Neuronal stem cell (in vitro differentiated cells): ENCODE results near the gene HYLS1.

Experiments
- DNase-seq: peaks from one replicate; pipeline ENCODE4 v3.0.0-alpha.2; 2013; ENCODE audit warnings: low spot score
- H2AFZ ChIP-seq: one replicate; pipeline ENCODE4 v1.6.1; 2013; ENCODE audit warnings: mild to moderate bottlenecking, low read length, inconsistent platforms
- H2AK5ac ChIP-seq: 2 replicates; pipeline ENCODE4 v1.6.1; 2013; ENCODE audit warnings: low read depth, mild to moderate bottlenecking, inconsistent platforms, low read length, moderate library complexity, mixed read lengths
- H2BK120ac ChIP-seq: 2 replicates; pipeline ENCODE4 v1.6.1; 2013; ENCODE audit warnings: low read depth, mild to moderate bottlenecking, inconsistent platforms, low read length, moderate library complexity, mixed read lengths
- H2BK12ac ChIP-seq: one replicate; pipeline ENCODE4 v1.6.1; 2013; ENCODE audit warnings: low read length, inconsistent platforms
- H2BK15ac ChIP-seq: 2 replicates; pipeline ENCODE4 v1.6.1; 2013; ENCODE audit warnings: mild to moderate bottlenecking, low read length, inconsistent platforms, mixed read lengths
- H2BK5ac ChIP-seq: one replicate; pipeline ENCODE4 v1.6.1; 2013; ENCODE audit warnings: inconsistent platforms, mild to moderate bottlenecking, low read length, moderate library complexity
- H3K14ac ChIP-seq: one replicate; pipeline ENCODE4 v1.6.1; 2013; ENCODE audit warnings: low read length, inconsistent platforms
- H3K18ac ChIP-seq: 2 replicates; pipeline ENCODE4 v1.6.1; 2013; ENCODE audit warnings: low read length, inconsistent platforms
- H3K23ac ChIP-seq: 2 replicates; pipeline ENCODE4 v1.6.1; 2013; ENCODE audit warnings: low read depth, mild to moderate bottlenecking, mixed read lengths, low read length, inconsistent platforms; ENCODE audit not compliant: poor library complexity
- H3K27ac ChIP-seq: replicated peaks from 3 replicates; pipeline ENCODE4 v1.5.1; 2013; ENCODE audit warnings: low read length, inconsistent platforms
- H3K27me3 ChIP-seq, 3 experiments: 2 replicates each; pipeline ENCODE4 v1.6.1; 2013; ENCODE audit warnings: low read length in 3 of 3, mild to moderate bottlenecking in 2 of 3, inconsistent platforms in 1 of 3, low read depth in 1 of 3, mixed read lengths in 1 of 3, moderate library complexity in 1 of 3; ENCODE audit not compliant: control insufficient read depth in 3 of 3, insufficient read depth in 3 of 3
- H3K36me3 ChIP-seq, 2 donors: replicated peaks in 1 of 2; 2 replicates each; pipeline ENCODE4 v1.6.1; 2013; ENCODE audit warnings: low read length in 2 of 2; ENCODE audit not compliant: control insufficient read depth in 2 of 2, insufficient read depth in 2 of 2
- H3K4ac ChIP-seq: 2 replicates; pipeline ENCODE4 v1.6.1; 2013; ENCODE audit warnings: inconsistent platforms, mild to moderate bottlenecking, low read length, moderate library complexity
- H3K4me1 ChIP-seq, 2 donors: 1 replicate in 1 of 2; 2 replicates in 1 of 2; pipeline ENCODE4 v1.6.1; 2013; ENCODE audit warnings: low read length in 2 of 2, low read depth in 1 of 2; ENCODE audit not compliant: control insufficient read depth in 2 of 2, insufficient read depth in 1 of 2
- H3K4me2 ChIP-seq: one replicate; pipeline ENCODE4 v1.6.1; 2013; ENCODE audit warnings: mild to moderate bottlenecking, low read length, inconsistent platforms; ENCODE audit not compliant: insufficient read depth, poor library complexity, severe bottlenecking
- H3K4me3 ChIP-seq, 2 donors: 2 replicates each; pipeline ENCODE4 v1.5.1; 2013; ENCODE audit warnings: low read length in 2 of 2, mild to moderate bottlenecking in 2 of 2, inconsistent platforms in 1 of 2, moderate library complexity in 1 of 2
- H3K79me1 ChIP-seq: one replicate; pipeline ENCODE4 v1.6.1; 2013; ENCODE audit warnings: low read depth, mild to moderate bottlenecking, inconsistent platforms, low read length, moderate library complexity
- H3K9ac ChIP-seq: one replicate; pipeline ENCODE4 v1.6.1; 2013; ENCODE audit warnings: mild to moderate bottlenecking, low read depth, low read length, inconsistent platforms; ENCODE audit not compliant: poor library complexity
- H3K9me3 ChIP-seq, 2 donors: replicated peaks in 1 of 2; 2 replicates each; pipeline versions ENCODE3 to v1.6.1; 2013; ENCODE audit warnings: low read length in 2 of 2, mild to moderate bottlenecking in 2 of 2, inconsistent platforms in 1 of 2, low read depth in 1 of 2, mixed read lengths in 1 of 2, moderate library complexity in 1 of 2; ENCODE audit not compliant: control insufficient read depth in 2 of 2, insufficient read depth in 1 of 2
- H4K8ac ChIP-seq: one replicate; pipeline ENCODE4 v1.6.1; 2013; ENCODE audit warnings: low read depth, mild to moderate bottlenecking, inconsistent platforms, low read length, moderate library complexity
- H4K91ac ChIP-seq: one replicate; pipeline ENCODE4 v1.6.1; 2013; ENCODE audit warnings: low read length, low read depth, mild to moderate bottlenecking, inconsistent platforms; ENCODE audit not compliant: poor library complexity
- WGBS, 2 donors: extraction: QIAGEN DNeasy Blood & Tissue Kit; methylation state at CpG; one replicate each; pipeline ENCODE4 v1.1.7; 2013; ENCODE audit warnings: missing lambda C conversion rate in 2 of 2, mixed read lengths in 1 of 2; ENCODE audit not compliant: insufficient read length in 2 of 2, insufficient replicate concordance in 1 of 2; ENCODE audit errors: extremely low coverage in 2 of 2; 5-methylcytosine and 5-hydroxymethylcytosine counted together

HYLS1 gene

GRCh38 chr11:125943661-125944349 is 56.3 kb downstream of the HYLS1 start:
- Histone ChIP-seq H3K14ac (no peak overlapping the region), H2BK12ac (no peak overlapping the region), H2BK120ac (no peak overlapping the region), H3K4me1 (peaks cover 3 to 7% of the 10 kb centered on the region in 2 donors), H3K27me3 (peaks cover 0 to 4% (median 0%) of the 10 kb centered on the region in 3 experiments), H3K4me3 (no peak overlapping the region), H3K27ac (no peak overlapping the region), H3K4me2 (no peak overlapping the region), H3K23ac (no peak overlapping the region), H3K4ac (no peak overlapping the region), H4K8ac (no peak overlapping the region), H3K18ac (no peak overlapping the region), H3K9ac (no peak overlapping the region), H4K91ac (no peak overlapping the region), H3K36me3 (no peaks in the 10 kb centered on the region), H2BK5ac (no peak overlapping the region), H3K9me3 (no peaks in the 10 kb centered on the region), H3K79me1 (no peaks in the 10 kb centered on the region), H2BK15ac (no peak overlapping the region), H2AK5ac (no peak overlapping the region), H2AFZ (no peak overlapping the region)
- no CpG with 5 or more reads among the region's 9 CpGs for WGBS, 2 donors
- no peak for DNase-seq

GRCh38 chr11:125944350-125945010 is 57.0 kb downstream of the HYLS1 start:
- Histone ChIP-seq H2BK120ac (no peak overlapping the region), H3K14ac (no peak overlapping the region), H3K4me1 (peaks cover 0 to 3% of the 10 kb centered on the region in 2 donors), H3K4me2 (no peak overlapping the region), H4K8ac (no peak overlapping the region), H2AFZ (no peak overlapping the region), H2BK15ac (no peak overlapping the region), H3K9me3 (no peaks in the 10 kb centered on the region), H3K27ac (no peak overlapping the region), H3K79me1 (no peaks in the 10 kb centered on the region), H4K91ac (no peak overlapping the region), H2AK5ac (no peak overlapping the region), H2BK5ac (no peak overlapping the region), H2BK12ac (no peak overlapping the region), H3K36me3 (no peaks in the 10 kb centered on the region), H3K4me3 (no peak overlapping the region), H3K9ac (no peak overlapping the region), H3K27me3 (peaks cover 0 to 4% (median 0%) of the 10 kb centered on the region in 3 experiments), H3K18ac (no peak overlapping the region), H3K4ac (no peak overlapping the region), H3K23ac (no peak overlapping the region)
- no CpG with 5 or more reads among the region's 13 CpGs for WGBS, 2 donors
- DNase-seq, result no peak

GRCh38 chr11:125945011-125945796 is 57.7 kb downstream of the HYLS1 start:
- DNase-seq, result no peak
- Histone ChIP-seq H2BK12ac (no peak overlapping the region), H3K4me3 (no peak overlapping the region), H2BK120ac (no peak overlapping the region), H3K23ac (no peak overlapping the region), H3K4me1 (peaks cover 0 to 3% of the 10 kb centered on the region in 2 donors), H3K79me1 (no peaks in the 10 kb centered on the region), H2BK5ac (no peak overlapping the region), H2AFZ (no peak overlapping the region), H2BK15ac (no peak overlapping the region), H3K27ac (no peak overlapping the region), H3K27me3 (peaks cover 0 to 4% (median 0%) of the 10 kb centered on the region in 3 experiments), H4K8ac (no peak overlapping the region), H3K4ac (no peak overlapping the region), H3K14ac (no peak overlapping the region), H3K18ac (no peak overlapping the region), H2AK5ac (no peak overlapping the region), H3K9ac (no peak overlapping the region), H3K9me3 (no peaks in the 10 kb centered on the region), H3K4me2 (no peak overlapping the region), H3K36me3 (no peaks in the 10 kb centered on the region), H4K91ac (no peak overlapping the region)
- no CpG with 5 or more reads among the region's 15 CpGs for WGBS, 2 donors
